Forelimb muscle (tissue), 1 donor: ENCODE measurements around the gene SYT2. TPM values are rescaled to one million over a fixed set of nuclear protein-coding genes. Genes with fewer than 3 reads are reported as not detected.
"Not testable (repeated sequence)": the region's sequence is repeated elsewhere in the genome, so short reads cannot be mapped to it uniquely, and the experiment has no call there.

ENCODE experiments used
- DNase-seq: peaks from one replicate; pipeline ENCODE4 v3.0.0-alpha.2; 2013; ENCODE audit warnings: low read depth
- polyA plus RNA-seq: library from polyadenylated mRNA; unstranded; fragments of 120-200 nt; gene quantifications from one replicate; pipeline ENCODE4 v1.2.1, GENCODE V29; 2013; ENCODE audit not compliant: insufficient read length

Gene SYT2
- polyA plus RNA-seq, 1 donor: 0.63 TPM

GRCh38 chr1:202545647-202546303, 164.5 kb downstream of the SYT2 start:
- not testable (repeated sequence) for DNase-seq

- DNase-seq: not testable (repeated sequence)
Observed at GRCh38 chr1:202544766-202545449, 165.3 kb downstream of the SYT2 start.

- DNase-seq: not testable (repeated sequence)
Observed at GRCh38 chr1:202543537-202543936, 166.7 kb downstream of the SYT2 start.

GRCh38 chr1:202542415-202542814, 167.8 kb downstream of the SYT2 start:
- DNase-seq: not testable (repeated sequence)

- not testable (repeated sequence) for DNase-seq
Observed at GRCh38 chr1:202540858-202541257, 169.4 kb downstream of the SYT2 start.

Other genes with a start within 250 kb of the SYT2 start
- 42.9 TPM for gene KDM5B, start 98.0 kb upstream of the SYT2 start, polyA plus RNA-seq
- 1.6 TPM for gene PCAT6, start 100.5 kb upstream of the SYT2 start, polyA plus RNA-seq
- 6.6 TPM for gene RABIF, start 178.7 kb upstream of the SYT2 start, polyA plus RNA-seq
- 18.7 TPM for gene KLHL12, start 216.8 kb upstream of the SYT2 start, polyA plus RNA-seq
- 64.9 TPM for gene ADIPOR1, start 247.9 kb upstream of the SYT2 start, polyA plus RNA-seq